Urinary bladder (tissue), 4 donors: ENCODE results near the gene PRKCZ. TPM values are rescaled to one million over a fixed set of nuclear protein-coding genes. Genes with fewer than 3 reads are reported as not detected.
A peak's percentile ranks its signal among the peaks of the same experiment; 100 is the strongest.

Experiments
- DNase-seq: peaks from one replicate; pipeline ENCODE4 v3.0.0-alpha.2; 2015; ENCODE audit errors: extremely low spot score
- H3K27ac ChIP-seq: one replicate; pipeline ENCODE4 v1.5.1; 2013; ENCODE audit warnings: low read depth, mild to moderate bottlenecking, moderate library complexity
- H3K36me3 ChIP-seq: one replicate; pipeline ENCODE4 v1.6.1; 2013; ENCODE audit warnings: mild to moderate bottlenecking, moderate library complexity; ENCODE audit not compliant: insufficient read depth
- H3K4me1 ChIP-seq: one replicate; pipeline ENCODE4 v1.6.1; 2013; ENCODE audit warnings: mild to moderate bottlenecking, moderate library complexity; ENCODE audit not compliant: insufficient read depth
- H3K4me3 ChIP-seq: one replicate; pipeline ENCODE4 v1.5.1; 2013; ENCODE audit warnings: low read depth, low read length
- WGBS: extraction: QIAGEN DNeasy Blood & Tissue Kit; methylation state at CpG from one replicate; pipeline ENCODE4 v1.1.7; 2013; 5-methylcytosine and 5-hydroxymethylcytosine counted together
- polyA plus RNA-seq: library from polyadenylated mRNA; stranded (reverse); fragments of 200-250 nt; gene quantifications from one replicate; pipeline ENCODE4 v1.2.3, GENCODE V29; 2013
- total RNA-seq: library from RNA; depleted of rRNA; stranded (reverse); fragments of >200 nt; gene quantifications from one replicate; pipeline ENCODE4 v1.2.3, GENCODE V29; 2014
- donor health status: healthy with polysubstance abuse.
- donor health status: healthy.

PRKCZ gene
- total and polyA plus RNA-seq, 2 donors = 6.3 to 6.6 TPM

DNA sequence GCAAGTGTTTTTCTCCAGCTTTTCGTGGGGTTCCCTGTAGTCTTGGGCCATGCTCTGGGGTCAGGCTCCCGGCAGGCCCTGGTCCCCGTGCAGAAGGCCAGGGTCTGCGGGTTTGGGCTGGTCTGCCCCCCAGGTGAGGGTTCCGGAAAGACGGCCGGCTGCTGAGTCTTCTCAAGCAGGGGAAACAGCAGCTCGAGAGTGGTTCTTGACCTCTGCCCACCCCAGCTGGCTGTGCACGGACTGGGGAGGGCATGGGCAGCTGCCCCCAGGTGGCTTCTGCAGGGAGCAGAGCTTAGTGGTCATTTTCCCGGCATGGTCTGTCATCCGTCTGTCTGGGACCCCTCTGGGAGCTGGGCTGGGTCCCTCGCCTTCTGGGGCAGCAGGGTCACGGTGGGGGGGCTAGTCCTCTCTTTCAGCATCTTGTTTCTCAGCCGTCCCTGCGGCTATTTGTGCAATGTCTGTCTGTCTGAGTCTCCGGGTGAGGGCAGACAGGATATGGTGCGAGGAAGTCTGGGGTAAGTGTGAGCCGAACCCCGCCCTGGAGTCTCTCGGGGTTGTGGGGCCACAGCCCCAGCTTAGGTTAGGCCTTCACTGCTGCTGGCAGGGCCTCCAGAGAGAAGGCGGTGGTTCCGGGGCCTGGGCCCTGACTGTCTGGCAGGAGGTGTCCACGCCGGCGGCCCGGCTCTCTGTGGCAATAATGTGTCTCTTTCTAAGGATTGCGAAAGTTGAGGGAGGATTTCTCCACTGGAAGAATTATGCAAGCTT is 184.0 kb downstream of the PRKCZ start:
- Histone ChIP-seq H3K27ac (peak overlapping the region; percentile 69), H3K36me3 (no peaks in the 10 kb centered on the region), H3K4me3 (peak overlapping the region; percentile 1), H3K4me1 (peaks cover 10% of the 10 kb centered on the region)
- no peak for DNase-seq
- 11% methylated on average over 27 of the region's 27 CpGs for WGBS

DNA sequence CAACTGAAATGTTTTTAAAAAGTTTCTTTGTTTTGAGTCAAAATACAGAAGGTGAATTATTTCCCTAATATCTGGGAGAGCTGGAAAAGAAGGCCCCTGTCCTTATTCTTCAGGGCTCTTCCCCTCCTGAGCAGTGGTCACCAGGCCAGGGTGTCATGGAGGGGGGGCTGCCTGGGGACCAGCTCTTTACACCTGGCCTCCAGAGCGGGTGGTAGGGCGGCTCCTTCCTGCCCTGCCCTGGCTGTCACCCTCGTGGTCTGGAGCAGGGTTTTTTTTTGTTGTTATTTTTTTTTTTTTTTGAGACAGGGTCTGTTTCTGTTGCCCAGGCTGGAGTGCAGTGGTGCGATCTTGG is 184.5 kb downstream of the PRKCZ start:
- no peaks in the 10 kb centered on the region for H3K36me3 ChIP-seq
- no peak for DNase-seq
- WGBS = 38% methylated on average over 4 of the region's 4 CpGs
- peaks cover 10% of the 10 kb centered on the region for H3K4me1 ChIP-seq
- peak overlapping the region; percentile 69 for H3K27ac ChIP-seq
- no peak overlapping the region for H3K4me3 ChIP-seq

Other genes starting within 250 kb of the PRKCZ start
- 123 TPM for gene GNB1, start 159.3 kb upstream of the PRKCZ start, total RNA-seq
- gene GNB1, start 159.3 kb upstream of the PRKCZ start, polyA plus RNA-seq = 200 TPM
- gene CALML6, start 135.2 kb upstream of the PRKCZ start, total RNA-seq = 0.37 TPM
- 0.22 TPM for gene CALML6, start 135.2 kb upstream of the PRKCZ start, polyA plus RNA-seq
- gene TMEM52, start 131.1 kb upstream of the PRKCZ start, total RNA-seq = not detected
- 1.0 TPM for gene TMEM52, start 131.1 kb upstream of the PRKCZ start, polyA plus RNA-seq
- gene CFAP74, start 46.6 kb upstream of the PRKCZ start, total RNA-seq = 0.11 TPM
- gene CFAP74, start 46.6 kb upstream of the PRKCZ start, polyA plus RNA-seq = 0.23 TPM
- 0.95 TPM for gene GABRD, start 31.1 kb upstream of the PRKCZ start, total RNA-seq
- gene GABRD, start 31.1 kb upstream of the PRKCZ start, polyA plus RNA-seq = 1.2 TPM
- 14.6 TPM for gene FAAP20, start 144.4 kb downstream of the PRKCZ start, total RNA-seq
- 96.4 TPM for gene FAAP20, start 144.4 kb downstream of the PRKCZ start, polyA plus RNA-seq
- 27.8 TPM for gene SKI, start 177.9 kb downstream of the PRKCZ start, total RNA-seq
- 60.5 TPM for gene SKI, start 177.9 kb downstream of the PRKCZ start, polyA plus RNA-seq